HEK293T (cell line): ENCODE measurements around the gene MAPKAPK3.

Experiments
- CTCF ChIA-PET: fragments of 350-600 bp; formaldehyde crosslinking; extraction: SDS; loops from one replicate; lab custom pipeline; 2021; ENCODE audit warnings: antibody characterized with exemption, inconsistent platforms; lab: Yijun Ruan, JAX
- POLR2A ChIA-PET: fragments of 350-600 bp; formaldehyde crosslinking; extraction: SDS; loops from one replicate; lab custom pipeline; 2020; ENCODE audit warnings: antibody characterized with exemption, inconsistent platforms; lab: Yijun Ruan, JAX
- DNase-seq: peaks from one replicate; pipeline ENCODE4 v3.0.0; 2012; ENCODE audit warnings: mixed read lengths; ENCODE audit errors: extremely low spot score
- ARNT ChIP-seq: fragments of 450-650 bp; IDR thresholded peaks from 2 replicates; pipeline ENCODE4 v1.6.1; 2017; ENCODE audit warnings: mild to moderate bottlenecking
- BHLHE40 ChIP-seq: fragments of 450-650 bp; IDR thresholded peaks from 2 replicates; pipeline ENCODE4 v1.6.1; 2016; ENCODE audit warnings: mild to moderate bottlenecking, moderate library complexity, borderline replicate concordance
- CTBP1 ChIP-seq: fragments of 450-650 bp; IDR thresholded peaks from 2 replicates; pipeline ENCODE4 v1.6.1; 2016; ENCODE audit warnings: borderline replicate concordance
- ELF4 ChIP-seq: fragments of 450-650 bp; IDR thresholded peaks from 2 replicates; pipeline ENCODE4 v1.6.1; 2017; ENCODE audit warnings: antibody characterized with exemption
- FOXA1 ChIP-seq: fragments of 450-650 bp; IDR thresholded peaks from 2 replicates; pipeline ENCODE4 v1.6.1; 2016; ENCODE audit warnings: mild to moderate bottlenecking
- FOXK2 ChIP-seq: fragments of 450-650 bp; IDR thresholded peaks from 2 replicates; pipeline ENCODE4 v1.6.1; 2016; ENCODE audit warnings: mild to moderate bottlenecking
- FOXM1 ChIP-seq: fragments of 450-650 bp; IDR thresholded peaks from 2 replicates; pipeline ENCODE4 v1.6.1; 2017; ENCODE audit warnings: mild to moderate bottlenecking, borderline replicate concordance
- HDGF ChIP-seq: fragments of 450-650 bp; IDR thresholded peaks from 2 replicates; pipeline ENCODE4 v1.6.1; 2017; ENCODE audit warnings: antibody characterized with exemption, borderline replicate concordance
- L3MBTL2 ChIP-seq: fragments of 450-650 bp; conservative IDR thresholded peaks from 2 replicates; pipeline ENCODE4 v1.6.1; 2016; ENCODE audit warnings: mild to moderate bottlenecking
- LEF1 ChIP-seq: fragments of 450-650 bp; IDR thresholded peaks from 2 replicates; pipeline ENCODE4 v1.6.1; 2017; ENCODE audit warnings: mild to moderate bottlenecking, borderline replicate concordance
- NFRKB ChIP-seq: fragments of 450-650 bp; IDR thresholded peaks from 2 replicates; pipeline ENCODE4 v1.6.1; 2016; ENCODE audit warnings: mild to moderate bottlenecking, moderate library complexity
- SP1 ChIP-seq: fragments of 450-650 bp; IDR thresholded peaks from 2 replicates; pipeline ENCODE4 v1.6.1; 2017
- SUZ12 ChIP-seq: fragments of 450-650 bp; IDR thresholded peaks from 2 replicates; pipeline ENCODE4 v1.6.1; 2016; ENCODE audit warnings: mild to moderate bottlenecking
- TARDBP ChIP-seq: fragments of 450-650 bp; IDR thresholded peaks from 2 replicates; pipeline ENCODE4 v1.6.1; 2016
- ZNF384 ChIP-seq: fragments of 450-650 bp; IDR thresholded peaks from 2 replicates; pipeline ENCODE4 v1.6.1; 2016
- TF ChIP-seq, protein P1 (sequence below): fragments of 450-650 bp; IDR thresholded peaks from 2 replicates; pipeline ENCODE4 v1.6.1; 2016

MAPKAPK3 gene

DNA sequence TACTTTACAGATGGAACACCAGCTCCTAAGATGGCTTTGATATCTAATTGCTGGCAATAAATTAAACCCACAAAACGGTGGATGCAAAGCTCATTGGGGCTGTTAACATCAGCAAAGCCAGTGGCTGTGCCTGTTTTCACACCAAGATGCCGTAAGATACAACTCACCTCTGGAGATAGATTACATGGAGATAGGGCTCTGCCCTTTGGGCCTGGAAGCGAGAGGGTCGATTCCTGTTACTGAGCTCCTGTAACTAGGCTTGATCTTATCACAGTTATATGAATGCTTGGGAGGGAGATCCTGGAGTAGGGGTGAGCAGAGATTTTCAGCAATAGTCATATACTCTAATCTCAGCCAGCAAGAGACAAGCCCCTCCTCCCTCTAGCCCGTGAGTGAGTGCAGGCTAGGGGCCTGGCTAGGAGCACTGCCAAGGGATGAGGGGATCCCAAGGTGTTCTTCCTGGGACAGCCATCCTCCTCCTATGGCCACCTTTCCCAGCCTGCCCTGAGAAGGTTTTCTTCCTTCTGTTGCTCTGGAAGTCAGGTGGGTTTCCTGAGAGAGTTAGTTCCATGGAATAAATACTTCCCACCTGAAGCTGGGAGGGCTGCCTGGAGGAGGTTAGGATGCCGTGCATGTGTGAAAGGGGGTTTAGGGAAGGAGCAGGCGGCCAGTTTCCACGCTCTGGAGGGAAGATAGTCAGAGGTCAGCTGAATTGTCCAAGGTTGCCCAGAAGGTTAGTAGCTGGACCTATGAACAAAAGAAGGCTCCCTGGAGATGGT lies 39.7 kb downstream of the MAPKAPK3 start:
- ChIA-PET CTCF (interaction anchor here (1.1 to 1.8 kb wide), 2 partner anchors 26 to 41 kb away, joined by 5 to 6 read pairs; no protein-coding TSS in a partner anchor), POLR2A (interaction anchor here (1.7 kb wide), 1 partner anchor 39 kb away, joined by 9 read pairs; the partner anchor contains the start of gene MAPKAPK3)
- DNase-seq, result no peak
- TF ChIP-seq L3MBTL2, result no peak
- no peak for TF ChIP-seq NFRKB
- no peak for TF ChIP-seq LEF1
- no peak for TF ChIP-seq TARDBP
- no peak for TF ChIP-seq BHLHE40
- TF ChIP-seq ELF4, result no peak
- TF ChIP-seq ZNF384, result no peak
- TF ChIP-seq HDGF, result no peak
- TF ChIP-seq FOXA1, result no peak
- no peak for TF ChIP-seq SP1
- TF ChIP-seq FOXM1, result no peak

DNA sequence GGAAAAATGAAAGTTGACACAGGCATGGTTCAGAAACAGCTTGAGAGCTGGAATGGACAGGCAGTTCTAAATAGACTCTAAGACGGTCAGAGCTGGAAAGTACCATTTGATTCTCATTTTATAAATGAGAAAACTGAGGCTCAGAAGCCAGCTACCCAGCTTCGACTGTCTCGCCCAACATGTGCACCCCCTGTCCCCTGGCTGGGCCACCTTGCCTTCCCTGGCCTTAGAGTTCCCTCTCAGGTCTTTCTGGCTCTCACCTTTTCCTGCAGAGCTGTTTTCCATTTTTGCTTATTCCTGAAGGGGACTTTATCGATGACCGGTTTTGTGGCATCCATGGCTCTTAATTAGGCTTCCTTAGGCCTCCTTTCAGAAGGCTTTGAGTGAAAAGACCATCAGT lies 40.5 kb downstream of the MAPKAPK3 start:
- ChIA-PET POLR2A (interaction anchor here (1.7 kb wide), 1 partner anchor 40 kb away, joined by 9 read pairs; the partner anchor contains the start of gene MAPKAPK3), CTCF (interaction anchor here (1.8 kb wide), 1 partner anchor 41 kb away, joined by 6 read pairs; no protein-coding TSS in a partner anchor)
- TF ChIP-seq HDGF (no peak), LEF1 (no peak), ELF4 (no peak), L3MBTL2 (no peak), NFRKB (no peak), BHLHE40 (no peak), SUZ12 (no peak), FOXM1 (no peak), FOXK2 (no peak), CTBP1 (no peak), FOXA1 (no peak), SP1 (no peak), ZNF384 (no peak), ARNT (no peak), TARDBP (no peak)
- TF ChIP-seq, protein P1, sequence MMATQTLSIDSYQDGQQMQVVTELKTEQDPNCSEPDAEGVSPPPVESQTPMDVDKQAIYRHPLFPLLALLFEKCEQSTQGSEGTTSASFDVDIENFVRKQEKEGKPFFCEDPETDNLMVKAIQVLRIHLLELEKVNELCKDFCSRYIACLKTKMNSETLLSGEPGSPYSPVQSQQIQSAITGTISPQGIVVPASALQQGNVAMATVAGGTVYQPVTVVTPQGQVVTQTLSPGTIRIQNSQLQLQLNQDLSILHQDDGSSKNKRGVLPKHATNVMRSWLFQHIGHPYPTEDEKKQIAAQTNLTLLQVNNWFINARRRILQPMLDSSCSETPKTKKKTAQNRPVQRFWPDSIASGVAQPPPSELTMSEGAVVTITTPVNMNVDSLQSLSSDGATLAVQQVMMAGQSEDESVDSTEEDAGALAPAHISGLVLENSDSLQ, result no peak
- DNase-seq, result no peak

DNA sequence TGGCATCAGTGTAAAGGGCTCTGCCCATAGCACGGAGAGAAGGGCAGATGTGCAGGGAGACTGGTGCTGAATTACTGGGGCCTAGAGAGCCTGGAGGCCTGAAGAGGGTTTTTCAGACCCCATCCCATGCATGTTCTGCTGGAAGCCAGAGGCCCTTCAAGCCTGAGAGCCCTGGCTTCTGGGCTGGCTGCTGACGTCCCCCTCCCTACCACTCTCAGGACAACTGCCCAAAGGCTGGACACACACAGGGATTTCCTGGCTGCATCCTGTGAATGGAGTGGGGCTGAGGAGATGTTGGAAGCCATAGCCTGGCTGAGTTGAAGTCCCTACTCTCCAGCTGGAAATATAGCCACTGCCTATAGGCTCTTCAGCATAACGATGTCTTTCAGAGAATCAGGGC lies 40.9 kb downstream of the MAPKAPK3 start:
- POLR2A ChIA-PET, result interaction anchor here (0.6 kb wide), 1 partner anchor 18 kb away, joined by 3 read pairs; no protein-coding TSS in a partner anchor

DNA sequence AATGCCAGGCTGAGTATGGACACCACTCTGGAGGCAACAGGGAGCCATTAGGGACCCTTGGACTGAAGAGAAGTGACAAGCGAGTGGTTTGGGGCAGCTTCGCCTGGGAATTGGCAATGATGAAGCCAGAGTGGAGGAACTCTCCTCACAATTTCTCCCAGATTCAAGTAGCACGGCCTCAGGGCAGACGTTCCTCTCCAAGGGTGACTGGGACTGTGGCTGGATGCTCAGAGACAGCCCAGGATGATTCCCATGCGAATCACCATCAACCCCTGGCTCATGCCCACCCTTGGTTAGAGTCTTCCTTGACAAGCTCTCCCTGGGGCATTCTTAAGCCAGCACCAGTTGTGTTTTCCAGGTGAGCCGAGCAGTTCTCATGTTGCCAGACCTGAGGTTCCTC lies 41.5 kb downstream of the MAPKAPK3 start:
- no peak for DNase-seq
- no peak for TF ChIP-seq ZNF384
- TF ChIP-seq LEF1, result no peak
- no peak for TF ChIP-seq FOXA1
- TF ChIP-seq NFRKB, result no peak
- TF ChIP-seq ELF4, result no peak
- no peak for TF ChIP-seq FOXK2
- TF ChIP-seq, protein P1, result no peak
- no peak for TF ChIP-seq CTBP1
- TF ChIP-seq FOXM1, result no peak
- no peak for TF ChIP-seq ARNT
- no peak for TF ChIP-seq SUZ12
- CTCF ChIA-PET, result no interaction called here
- POLR2A ChIA-PET, result interaction anchor here (0.6 kb wide), 1 partner anchor 17 kb away, joined by 3 read pairs; no protein-coding TSS in a partner anchor

More for the DNA sequence above, 40.9 kb downstream of the MAPKAPK3 start:
- CTCF ChIA-PET, result interaction anchor here (1.8 kb wide), 1 partner anchor 42 kb away, joined by 6 read pairs; no protein-coding TSS in a partner anchor
- no peak for TF ChIP-seq TARDBP
- TF ChIP-seq BHLHE40, result no peak
- TF ChIP-seq ZNF384, result no peak
- TF ChIP-seq SP1, result no peak
- no peak for TF ChIP-seq CTBP1
- no peak for TF ChIP-seq FOXK2
- no peak for TF ChIP-seq ARNT
- no peak for TF ChIP-seq L3MBTL2
- TF ChIP-seq NFRKB, result no peak
- TF ChIP-seq FOXA1, result no peak
- DNase-seq, result no peak

DNA sequence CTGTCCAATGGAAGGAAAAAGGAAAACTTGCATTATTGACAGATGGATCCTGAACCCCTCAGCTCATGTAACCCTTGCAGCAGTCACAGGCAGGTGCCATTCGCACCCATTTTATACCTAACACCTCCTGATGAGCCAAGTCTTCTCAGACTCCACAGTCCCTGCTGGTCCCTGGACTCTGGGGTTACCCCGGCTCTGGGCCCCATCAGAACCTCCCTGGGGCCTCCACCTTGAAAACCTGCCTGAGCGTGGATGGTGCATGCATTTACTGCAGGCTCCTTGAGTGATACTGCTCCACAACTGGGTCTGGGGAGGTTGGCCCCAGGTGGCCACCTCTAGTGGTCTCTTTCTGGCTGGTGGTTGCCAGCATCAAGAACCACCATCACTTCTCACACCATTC lies 41.9 kb downstream of the MAPKAPK3 start:
- POLR2A ChIA-PET, result no interaction called here
- TF ChIP-seq, protein P1, result no peak
- no peak for TF ChIP-seq BHLHE40
- no peak for TF ChIP-seq ELF4
- TF ChIP-seq NFRKB, result no peak
- TF ChIP-seq ZNF384, result no peak
- TF ChIP-seq HDGF, result no peak
- CTCF ChIA-PET, result no interaction called here
- DNase-seq, result no peak

DNA sequence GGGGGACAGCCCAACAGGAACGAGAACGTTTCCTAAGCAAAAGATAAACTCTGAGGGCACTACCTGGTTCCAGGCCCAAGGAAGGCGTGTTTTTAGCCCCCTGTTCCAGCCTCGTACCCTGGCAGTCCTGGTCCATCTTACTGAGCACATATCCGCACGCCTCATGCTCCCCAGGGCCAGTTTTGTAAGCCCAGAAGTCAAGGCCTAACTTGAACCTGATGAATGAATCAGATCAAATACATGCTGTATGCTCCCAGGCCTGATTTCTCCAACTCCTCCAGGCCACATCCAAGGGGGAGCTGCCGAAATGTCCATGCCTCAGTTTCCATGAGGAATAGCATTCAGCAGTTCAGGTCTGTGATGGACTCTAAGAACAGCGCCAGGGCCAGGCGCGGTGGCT lies 43.4 kb downstream of the MAPKAPK3 start:
- DNase-seq, result no peak
- ChIA-PET CTCF (no interaction called here), POLR2A (no interaction called here)

More for the DNA sequence above, 43.4 kb downstream of the MAPKAPK3 start:
- no peak for TF ChIP-seq ZNF384
- TF ChIP-seq FOXK2, result no peak
- no peak for TF ChIP-seq SP1
- TF ChIP-seq TARDBP, result no peak
- TF ChIP-seq FOXA1, result no peak
- no peak for TF ChIP-seq HDGF
- no peak for TF ChIP-seq ARNT
- no peak for TF ChIP-seq FOXM1
- TF ChIP-seq CTBP1, result no peak
